GM12873 (cell line): ENCODE measurements around the gene GLO1.

Experiments
- TF ChIP-seq, protein P1 (sequence below): IDR thresholded peaks from 2 replicates; pipeline ENCODE4 v1.5.1; 2012; ENCODE audit warnings: low read depth, mild to moderate bottlenecking, moderate library complexity, low read length, control low read depth; ENCODE audit not compliant: insufficient read depth; ENCODE audit errors: missing control alignments

GLO1 gene

DNA sequence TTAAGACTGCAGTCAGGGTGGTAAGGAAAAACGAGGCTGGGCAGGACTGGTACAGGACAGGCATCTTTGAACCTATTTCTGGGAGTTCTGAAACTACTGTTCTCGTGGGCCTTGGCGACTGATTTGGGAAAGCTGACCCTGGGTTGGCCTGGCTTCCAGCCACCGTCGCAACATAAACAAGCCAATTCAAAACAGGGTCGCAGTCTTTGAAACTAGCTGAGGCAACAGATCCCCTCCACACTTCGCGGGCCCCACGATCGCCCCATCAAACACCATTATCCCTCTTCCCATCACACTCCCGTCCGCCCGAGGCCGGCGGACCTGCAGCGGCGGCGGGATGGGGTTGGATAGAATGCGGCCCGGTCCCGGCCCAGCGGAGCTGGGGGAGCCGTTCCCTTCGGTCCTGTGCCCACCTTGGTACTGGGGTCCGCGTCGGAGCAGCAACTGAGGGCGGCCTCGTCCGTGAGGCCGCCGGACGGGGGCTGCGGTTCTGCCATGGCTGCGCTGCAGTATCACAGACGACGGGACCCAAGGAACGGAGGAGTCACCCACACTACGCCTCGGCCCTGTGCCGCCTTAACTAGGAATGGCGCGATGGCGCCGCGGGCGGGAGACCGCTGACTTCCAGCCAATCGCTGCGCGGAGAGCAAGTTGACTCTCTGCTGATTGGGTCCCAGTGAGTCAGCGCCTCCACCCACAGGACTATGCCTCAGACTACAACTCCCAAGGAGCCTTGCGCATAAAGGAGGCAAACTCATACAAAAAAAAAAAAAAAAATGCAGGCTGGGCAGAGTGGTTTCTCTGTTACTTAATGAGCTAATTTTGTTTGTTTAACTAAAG lies at the start of gene GLO1:
TSS of gene GLO1 (minus strand) at position 588 of the 840 bp plus-strand sequence. CDS start at position 497, 91 bp downstream.
- TF ChIP-seq, protein P1, sequence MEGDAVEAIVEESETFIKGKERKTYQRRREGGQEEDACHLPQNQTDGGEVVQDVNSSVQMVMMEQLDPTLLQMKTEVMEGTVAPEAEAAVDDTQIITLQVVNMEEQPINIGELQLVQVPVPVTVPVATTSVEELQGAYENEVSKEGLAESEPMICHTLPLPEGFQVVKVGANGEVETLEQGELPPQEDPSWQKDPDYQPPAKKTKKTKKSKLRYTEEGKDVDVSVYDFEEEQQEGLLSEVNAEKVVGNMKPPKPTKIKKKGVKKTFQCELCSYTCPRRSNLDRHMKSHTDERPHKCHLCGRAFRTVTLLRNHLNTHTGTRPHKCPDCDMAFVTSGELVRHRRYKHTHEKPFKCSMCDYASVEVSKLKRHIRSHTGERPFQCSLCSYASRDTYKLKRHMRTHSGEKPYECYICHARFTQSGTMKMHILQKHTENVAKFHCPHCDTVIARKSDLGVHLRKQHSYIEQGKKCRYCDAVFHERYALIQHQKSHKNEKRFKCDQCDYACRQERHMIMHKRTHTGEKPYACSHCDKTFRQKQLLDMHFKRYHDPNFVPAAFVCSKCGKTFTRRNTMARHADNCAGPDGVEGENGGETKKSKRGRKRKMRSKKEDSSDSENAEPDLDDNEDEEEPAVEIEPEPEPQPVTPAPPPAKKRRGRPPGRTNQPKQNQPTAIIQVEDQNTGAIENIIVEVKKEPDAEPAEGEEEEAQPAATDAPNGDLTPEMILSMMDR, result no peak

GRCh38 chr6:38750968-38751615 lies 48.1 kb upstream of the GLO1 start:
- TF ChIP-seq, protein P1, result no peak

DNA sequence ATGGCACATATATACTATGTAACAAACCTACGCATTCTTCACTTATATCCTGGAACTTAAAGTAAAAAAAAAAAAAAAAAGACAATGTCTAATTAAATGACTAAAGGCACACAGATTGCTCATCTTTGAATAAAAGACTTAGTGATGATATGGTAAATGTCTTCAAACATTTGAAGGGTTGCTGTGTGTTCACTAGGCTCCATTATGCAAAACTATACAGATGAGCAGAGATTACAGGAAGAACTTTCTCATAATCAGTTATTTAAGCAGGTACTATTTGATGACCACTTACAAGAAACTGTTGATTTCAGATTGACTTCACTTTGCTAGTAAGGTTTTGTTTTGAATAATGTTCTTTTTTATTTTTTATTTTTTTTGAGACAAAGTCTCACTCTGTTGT lies 46.5 kb upstream of the GLO1 start:
- TF ChIP-seq, protein P1, result no peak

GRCh38 chr6:38739532-38739931 lies 36.6 kb upstream of the GLO1 start:
- TF ChIP-seq, protein P1, result peak; percentile 20

DNA sequence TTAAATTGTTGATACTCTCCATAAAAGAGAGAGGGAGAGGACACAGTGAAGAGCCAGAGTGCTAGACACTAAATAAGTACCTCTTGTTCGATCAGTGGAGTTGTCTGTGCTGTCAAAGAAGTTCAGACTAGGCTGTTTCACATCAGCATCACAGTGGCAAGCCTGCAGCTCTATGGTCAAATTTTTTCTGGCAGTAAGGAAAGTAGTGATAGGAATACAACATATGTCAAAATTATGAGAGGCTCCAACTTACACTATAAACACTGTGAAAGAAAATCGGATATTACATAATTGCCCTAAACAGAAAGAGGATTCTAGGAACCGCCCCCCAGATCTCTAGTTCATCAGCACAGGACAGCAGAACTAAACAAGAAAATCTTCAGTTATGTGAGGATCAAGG lies 35.3 kb upstream of the GLO1 start:
- TF ChIP-seq, protein P1, result no peak

DNA sequence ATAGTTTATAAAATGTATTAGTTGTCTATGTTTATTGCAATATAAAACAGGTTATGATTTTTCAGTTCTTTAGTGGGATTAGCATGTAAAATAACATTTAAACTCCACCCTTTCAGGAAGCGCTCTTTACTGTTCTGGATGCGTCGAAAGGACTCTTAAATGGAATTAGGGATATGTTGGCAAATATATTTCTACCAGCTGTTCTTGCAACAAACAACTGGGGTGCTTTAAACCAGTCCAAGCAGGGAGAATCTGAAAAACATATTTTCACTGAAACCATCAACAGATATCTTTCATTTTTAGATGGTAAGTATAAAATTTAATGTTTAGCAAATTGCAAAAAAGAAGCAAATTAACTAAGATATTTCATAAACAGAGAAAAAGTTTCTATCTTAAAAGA lies 34.0 kb upstream of the GLO1 start:
- TF ChIP-seq, protein P1, result no peak

DNA sequence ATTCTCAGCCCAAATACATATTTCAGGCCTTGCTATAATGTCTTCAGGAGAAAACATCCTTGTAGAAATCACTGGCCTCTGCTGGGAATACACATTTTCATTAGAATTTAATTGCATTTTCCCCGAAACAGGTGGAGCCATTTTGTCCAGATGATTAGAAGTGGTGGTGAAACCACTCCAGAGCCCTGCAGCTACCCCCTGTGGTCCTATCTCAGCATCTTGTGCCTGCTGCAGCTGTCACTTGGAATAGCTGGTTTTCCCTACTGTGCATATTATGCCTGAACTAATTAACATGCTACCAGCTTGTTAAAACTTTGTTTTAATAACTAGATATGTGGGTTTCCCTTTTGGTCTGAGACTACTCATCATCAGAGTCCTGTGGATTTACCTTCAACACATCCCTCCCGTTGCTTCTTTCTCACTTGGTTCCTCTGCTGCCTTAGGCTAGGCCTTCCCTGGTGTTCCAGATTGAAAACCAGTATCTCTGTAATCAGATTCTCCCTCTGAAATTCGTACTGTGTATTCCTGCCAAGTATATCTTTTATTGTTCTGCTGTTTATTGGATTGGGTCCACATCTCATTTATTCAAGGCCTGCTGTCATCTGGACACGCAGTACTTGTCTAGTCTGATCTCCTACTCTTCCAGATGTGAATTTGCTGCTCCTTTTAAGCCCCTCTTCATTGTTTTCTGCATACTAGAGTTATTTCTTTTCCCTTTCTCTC lies 27.4 kb upstream of the GLO1 start:
- TF ChIP-seq, protein P1, result no peak
